Measurements from ENCODE around the gene AFAP1. TPM values are rescaled to one million over a fixed set of nuclear protein-coding genes. Genes with fewer than 3 reads are reported as not detected.

Gene AFAP1
- total and polyA plus RNA-seq, 2 of the 4 experiments (the other 2 are of a cell fraction), result 48.2 to 80.9 TPM

DNA sequence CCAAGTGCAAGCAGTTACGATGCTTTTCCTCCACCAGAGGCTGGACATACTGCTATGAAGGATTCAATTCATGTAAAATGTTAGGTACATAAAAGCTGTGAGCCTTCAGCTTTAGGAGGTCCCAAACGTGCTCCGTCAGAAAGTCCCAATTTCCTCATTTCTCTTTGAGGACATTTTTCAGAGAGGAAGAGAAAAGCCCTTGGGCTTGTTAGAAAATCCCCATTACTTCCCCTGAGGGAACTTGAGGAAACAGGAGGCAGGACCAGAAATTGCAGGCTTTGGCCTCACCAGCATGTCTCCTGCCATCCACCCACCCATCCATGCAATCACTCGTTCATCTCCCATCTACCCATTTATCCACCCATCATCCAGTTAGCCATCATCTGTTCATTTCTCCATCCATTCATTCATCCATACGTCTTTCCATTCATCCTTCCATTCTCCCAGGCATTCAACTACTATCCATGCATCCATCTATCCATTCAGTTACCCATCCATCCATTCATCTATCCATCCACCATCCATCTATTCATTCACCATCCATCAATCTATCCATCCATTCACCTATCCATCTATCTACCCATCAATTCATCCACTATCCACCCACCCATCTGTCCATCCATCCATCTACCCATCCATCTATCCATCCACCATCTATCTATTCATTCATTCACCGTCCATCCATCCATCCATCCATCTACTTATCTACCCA is 223.5 kb downstream of the AFAP1 start:
- Histone ChIP-seq H2BK20ac (ENCODE audit: low read depth, low read length) (no peak overlapping the region), H2AFZ (replicated peaks; ENCODE audit: low read length, poor library complexity) (no peak overlapping the region), H2AK9ac (replicated peaks; ENCODE audit: low read depth, low read length, poor library complexity) (no peak overlapping the region), H2AK5ac (ENCODE audit: low read depth, low read length) (no peak overlapping the region), H2BK5ac (ENCODE audit: low read depth, low read length, poor library complexity, severe bottlenecking) (no peak overlapping the region), H4K20me1 (ENCODE audit: insufficient read depth, low read length) (no peaks in the 10 kb centered on the region), H3K36me3 (ENCODE audit: control insufficient read depth, insufficient read depth, low read length) (no peaks in the 10 kb centered on the region), H3K79me1 (ENCODE audit: low read depth in 1 of 2, low read length in 2 of 2) (no peaks in the 10 kb centered on the region), H2BK120ac (ENCODE audit: low read depth, low read length) (no peak overlapping the region), H3K4me3 (ENCODE audit: insufficient read depth, low read depth, low read length) (no peak overlapping the region), H3K4me2 (ENCODE audit: low read depth, low read length) (no peak overlapping the region), H3K4ac (ENCODE audit: low read depth, low read length) (no peak overlapping the region), H4K8ac (ENCODE audit: low read depth in 2 of 2, low read length in 2 of 2) (no peak overlapping the region), H4K5ac (ENCODE audit: low read depth, low read length) (no peak overlapping the region), H3K4me1 (ENCODE audit: control insufficient read depth, insufficient read depth, low read length) (no peaks in the 10 kb centered on the region), H3K9me3 (ENCODE audit: control insufficient read depth, insufficient read depth, low read length) (peaks cover 5% of the 10 kb centered on the region), H3K18ac (ENCODE audit: low read depth, low read length) (no peak overlapping the region), H3K9ac (ENCODE audit: low read depth, low read length) (no peak overlapping the region), H3K14ac (replicated peaks; ENCODE audit: low read depth, low read length) (no peak overlapping the region), H3K9me1 (ENCODE audit: insufficient read depth, low read length) (no peaks in the 10 kb centered on the region), H3K27ac (ENCODE audit: insufficient read depth, low read length) (no peak overlapping the region), H4K91ac (ENCODE audit: insufficient read depth, low read depth, low read length) (no peak overlapping the region), H3K23ac (ENCODE audit: low read depth, low read length) (no peak overlapping the region), H2BK15ac (ENCODE audit: low read depth, low read length) (no peak overlapping the region), H3K56ac (ENCODE audit: extremely low read depth, insufficient read depth, low read length) (no peak overlapping the region), H3K27me3 (ENCODE audit: control insufficient read depth, insufficient read depth, low read length) (peaks cover 36% of the 10 kb centered on the region)
- ChIA-PET CTCF (no interaction called here), POLR2A (ENCODE audit: unreplicated experiment) (no interaction called here)
- BruUV-seq (replicated peaks), result no TSS peak
- no peak for DNase-seq
- TF ChIP-seq BHLHE40 (IDR thresholded peaks at IDR 0.05; ENCODE audit: low read depth, low read length), result no peak
- TF ChIP-seq RCOR1 (IDR thresholded peaks at IDR 0.05; ENCODE audit: insufficient replicate concordance, low read length), result no peak
- TF ChIP-seq MAFK (IDR thresholded peaks at IDR 0.05; ENCODE audit: low read depth, low read length), result no peak
- no peak for TF ChIP-seq MXI1 (IDR thresholded peaks at IDR 0.05; ENCODE audit: borderline replicate concordance, low read depth, low read length)
- TF ChIP-seq SMC3 (IDR thresholded peaks at IDR 0.05; ENCODE audit: low read depth, low read length), result no peak
- no peak for TF ChIP-seq RAD21 (IDR thresholded peaks at IDR 0.05; ENCODE audit: low read length)
- no peak for TF ChIP-seq CTCF (conservative IDR thresholded peaks at IDR 0.05; ENCODE audit: low read depth, low read length)
- TF ChIP-seq, protein P1, sequence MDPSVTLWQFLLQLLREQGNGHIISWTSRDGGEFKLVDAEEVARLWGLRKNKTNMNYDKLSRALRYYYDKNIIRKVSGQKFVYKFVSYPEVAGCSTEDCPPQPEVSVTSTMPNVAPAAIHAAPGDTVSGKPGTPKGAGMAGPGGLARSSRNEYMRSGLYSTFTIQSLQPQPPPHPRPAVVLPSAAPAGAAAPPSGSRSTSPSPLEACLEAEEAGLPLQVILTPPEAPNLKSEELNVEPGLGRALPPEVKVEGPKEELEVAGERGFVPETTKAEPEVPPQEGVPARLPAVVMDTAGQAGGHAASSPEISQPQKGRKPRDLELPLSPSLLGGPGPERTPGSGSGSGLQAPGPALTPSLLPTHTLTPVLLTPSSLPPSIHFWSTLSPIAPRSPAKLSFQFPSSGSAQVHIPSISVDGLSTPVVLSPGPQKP (IDR thresholded peaks at IDR 0.05; ENCODE audit: borderline replicate concordance, low read depth, low read length), result no peak
- TF ChIP-seq CHD1 (IDR thresholded peaks at IDR 0.05; ENCODE audit: low read depth, low read length), result no peak
- TF ChIP-seq FOS (IDR thresholded peaks at IDR 0.05; ENCODE audit: low read depth, low read length), result no peak
- no peak for TF ChIP-seq NFE2L2 (IDR thresholded peaks at IDR 0.05; ENCODE audit: low read depth, low read length)
- TF ChIP-seq MAZ (IDR thresholded peaks at IDR 0.05; ENCODE audit: borderline replicate concordance, low read depth, low read length), result no peak
- TF ChIP-seq, protein P2, sequence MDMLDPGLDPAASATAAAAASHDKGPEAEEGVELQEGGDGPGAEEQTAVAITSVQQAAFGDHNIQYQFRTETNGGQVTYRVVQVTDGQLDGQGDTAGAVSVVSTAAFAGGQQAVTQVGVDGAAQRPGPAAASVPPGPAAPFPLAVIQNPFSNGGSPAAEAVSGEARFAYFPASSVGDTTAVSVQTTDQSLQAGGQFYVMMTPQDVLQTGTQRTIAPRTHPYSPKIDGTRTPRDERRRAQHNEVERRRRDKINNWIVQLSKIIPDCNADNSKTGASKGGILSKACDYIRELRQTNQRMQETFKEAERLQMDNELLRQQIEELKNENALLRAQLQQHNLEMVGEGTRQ (IDR thresholded peaks at IDR 0.05; ENCODE audit: low read depth, low read length), result no peak
- TF ChIP-seq POLR2A (IDR thresholded peaks at IDR 0.05; ENCODE audit: low read depth, low read length), result no peak
- no peak for TF ChIP-seq CEBPB (IDR thresholded peaks at IDR 0.05; ENCODE audit: low read depth, low read length)
- TF ChIP-seq RFX5 (IDR thresholded peaks at IDR 0.05; ENCODE audit: low read depth, low read length), result no peak
- in situ Hi-C loops (cut with MboI; ENCODE audit: low sequenced_read_pairs) (no loop called here), intact Hi-C loops (cut with micrococcal nuclease) (no loop called here), dilution Hi-C loops (cut with HindIII; ENCODE audit: low sequenced_read_pairs, unreplicated experiment) (no loop called here)
- ATAC-seq (ENCODE audit: low read depth), result no peak
- 38 to 100% methylated on average over 1 to 2 of the region's 6 CpGs for WGBS, 2 experiments (ENCODE audit: extremely low coverage in 2 of 2, insufficient read length in 1 of 2)

All from IMR-90 (cell line).